HG03565 (cell line): ENCODE measurements around the gene LRRC25.

Experiments used
- ATAC-seq: cut with Tn5 transposase; IDR thresholded peaks from one replicate; pipeline ENCODE4 v1.9.1; 2021; ENCODE audit warnings: mild to moderate bottlenecking, moderate library complexity; ENCODE audit not compliant: unreplicated experiment

Gene LRRC25

DNA sequence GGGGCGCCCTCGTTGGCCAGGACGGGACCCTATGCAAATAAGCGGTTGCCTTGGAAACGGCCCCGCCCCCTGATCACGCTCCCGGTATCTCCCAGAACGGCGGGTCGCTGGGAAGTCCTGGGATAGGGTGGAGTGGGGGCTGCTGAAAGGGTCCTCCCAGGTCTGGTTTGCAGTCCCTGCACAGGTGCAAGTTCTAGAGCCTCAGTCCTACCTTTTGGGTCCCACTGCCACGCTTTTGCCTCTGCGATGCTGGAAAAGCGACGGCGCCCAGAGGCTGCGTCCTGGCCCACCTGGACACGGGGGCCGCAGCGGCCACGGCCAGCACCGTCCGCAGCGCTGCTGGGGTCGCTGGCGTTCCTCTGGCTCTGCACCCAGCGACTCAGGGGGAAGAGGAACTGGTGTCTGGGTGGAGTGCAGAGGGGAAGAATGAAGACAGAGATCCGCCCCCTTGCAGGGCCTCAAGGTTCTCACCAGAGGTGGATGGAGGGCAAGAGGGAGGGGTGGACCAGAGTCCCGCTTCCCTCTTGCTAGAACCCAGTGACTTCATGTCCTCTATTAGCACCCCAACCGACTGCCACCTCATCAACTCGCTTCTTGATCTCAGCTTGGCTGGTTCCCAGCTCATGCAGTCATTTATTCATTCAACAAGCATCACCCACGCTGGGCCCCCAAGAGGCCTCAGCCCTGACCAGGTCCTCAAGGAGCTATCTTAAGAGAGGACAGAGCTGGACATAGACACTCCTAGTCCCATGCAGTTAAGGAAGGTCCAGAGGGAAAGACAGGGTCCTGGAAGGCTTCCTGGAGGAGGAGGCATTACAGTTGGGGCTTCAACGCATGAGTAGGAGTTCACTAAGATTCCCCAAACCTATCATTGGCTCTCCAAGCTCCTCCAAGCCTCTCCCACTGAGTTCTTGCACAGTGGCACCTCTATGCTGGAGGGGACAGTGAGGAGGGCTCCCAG, at the start of gene LRRC25:
Gene LRRC25, minus strand, starts transcription at position 381 of the 961 bp plus-strand sequence. CDS start 659 bp downstream, outside the sequence.
- ATAC-seq: no peak

DNA sequence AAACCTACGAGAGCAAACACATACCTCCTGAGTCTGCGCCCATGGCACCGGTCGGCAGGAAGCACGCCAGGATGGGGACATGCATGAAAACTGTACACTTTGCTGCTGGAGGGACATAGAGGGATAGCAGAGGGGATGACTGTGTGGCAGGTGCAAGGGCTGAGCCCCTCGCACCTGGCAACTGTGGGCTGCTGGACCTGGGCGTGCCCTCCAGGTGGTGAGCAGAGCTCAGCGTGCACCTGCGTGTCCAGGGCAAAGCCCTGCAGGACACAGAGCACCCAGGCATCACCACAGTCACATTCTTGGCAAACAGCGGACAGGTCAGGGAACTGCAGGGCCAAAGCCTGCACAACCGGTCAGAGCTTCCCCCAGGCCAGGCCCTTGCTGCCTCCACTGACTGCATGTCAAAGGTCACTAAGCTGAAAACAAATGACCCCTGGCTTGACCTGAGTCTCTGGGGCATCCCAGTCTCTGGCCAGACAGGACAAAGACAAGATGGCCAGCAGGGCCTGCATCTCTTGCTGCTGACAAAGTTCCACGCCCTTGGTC, 49.5 kb upstream of the LRRC25 start:
- ATAC-seq: no peak

DNA sequence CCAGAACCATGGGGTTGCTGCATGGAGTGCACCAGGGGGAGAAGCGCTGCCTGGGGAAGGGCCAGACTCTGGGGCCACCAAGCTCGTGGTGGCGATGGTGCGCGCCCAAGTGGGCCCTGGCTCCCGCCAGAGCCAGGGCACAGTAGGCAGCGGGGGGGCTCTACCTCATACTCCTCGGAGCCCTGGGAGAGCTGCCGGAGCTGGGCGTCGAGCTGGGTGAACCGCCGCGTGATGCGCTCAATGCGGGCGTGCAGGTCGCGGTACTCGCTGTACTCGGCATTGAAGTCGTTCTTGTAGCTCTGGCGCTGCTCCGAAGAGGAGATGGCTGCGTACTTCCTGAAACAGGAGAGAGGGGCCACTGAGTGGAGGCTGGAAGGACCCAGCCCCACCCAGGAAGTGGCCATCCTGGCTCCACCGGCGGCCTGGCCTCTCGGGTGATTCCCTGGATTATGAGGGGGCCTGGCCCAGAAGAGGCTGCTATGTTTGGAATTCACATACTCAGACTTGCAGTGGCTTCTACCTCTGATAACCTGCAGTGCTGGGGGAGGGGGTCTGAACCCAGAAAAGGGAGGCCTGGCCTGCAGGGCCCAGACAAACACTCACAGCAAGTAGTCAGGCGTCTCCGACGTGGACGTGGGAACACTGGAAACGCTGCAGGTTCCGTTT, 48.9 kb upstream of the LRRC25 start:
- no peak for ATAC-seq

DNA sequence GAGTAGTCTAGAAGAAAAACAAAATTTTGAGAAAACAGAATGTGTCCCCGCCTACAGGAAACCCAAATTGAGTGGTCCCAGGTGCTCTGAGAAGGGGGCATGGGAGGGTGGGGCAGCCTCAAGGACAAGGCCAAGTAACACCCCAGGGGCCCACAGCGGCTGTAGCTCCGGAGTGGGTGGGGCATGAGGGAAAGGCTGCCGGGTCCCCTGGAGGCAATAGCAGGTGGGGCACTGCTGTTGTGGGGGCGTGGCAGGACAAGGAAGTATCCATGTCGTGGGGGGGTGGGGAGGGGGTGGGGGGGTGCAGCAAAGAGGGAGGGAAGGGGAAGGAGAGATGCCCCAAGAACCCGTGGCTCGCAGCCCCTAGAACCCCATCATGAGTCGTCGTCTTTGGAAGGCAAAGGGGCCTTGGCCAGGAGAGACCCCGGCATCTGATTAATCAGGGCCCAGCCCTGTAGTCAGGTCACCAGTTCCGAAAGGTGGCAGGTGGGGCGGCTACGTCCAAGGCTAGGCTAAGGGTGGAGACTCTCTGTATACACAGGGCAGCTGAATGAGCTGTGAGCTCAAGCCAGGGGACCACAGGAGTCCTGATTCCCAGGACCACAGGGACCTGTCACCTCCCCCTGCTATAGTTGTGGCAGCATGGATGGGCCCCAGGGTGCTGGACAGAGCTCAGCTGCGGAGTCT, 48.0 kb upstream of the LRRC25 start:
- ATAC-seq: no peak

DNA sequence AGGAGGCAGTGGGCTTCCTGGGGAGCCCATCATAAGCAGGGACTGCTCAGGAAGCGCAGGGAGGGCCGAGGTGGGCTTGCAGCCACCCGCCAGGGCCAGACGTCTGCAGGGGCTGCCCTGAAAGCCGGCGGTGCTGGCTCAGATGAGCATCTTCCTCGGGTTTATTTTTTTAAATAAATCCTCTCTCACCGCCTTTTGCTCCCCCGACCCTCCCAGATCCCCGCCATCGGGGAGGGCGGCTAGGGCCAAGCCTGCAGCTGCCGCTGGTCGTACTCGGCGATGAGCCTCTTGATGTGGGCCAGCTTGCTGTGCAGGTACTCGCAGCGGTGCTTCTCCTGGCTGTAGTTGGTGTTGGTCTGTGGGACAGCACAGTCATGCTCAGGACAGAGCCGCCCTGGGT, 47.1 kb upstream of the LRRC25 start:
- no peak for ATAC-seq

DNA sequence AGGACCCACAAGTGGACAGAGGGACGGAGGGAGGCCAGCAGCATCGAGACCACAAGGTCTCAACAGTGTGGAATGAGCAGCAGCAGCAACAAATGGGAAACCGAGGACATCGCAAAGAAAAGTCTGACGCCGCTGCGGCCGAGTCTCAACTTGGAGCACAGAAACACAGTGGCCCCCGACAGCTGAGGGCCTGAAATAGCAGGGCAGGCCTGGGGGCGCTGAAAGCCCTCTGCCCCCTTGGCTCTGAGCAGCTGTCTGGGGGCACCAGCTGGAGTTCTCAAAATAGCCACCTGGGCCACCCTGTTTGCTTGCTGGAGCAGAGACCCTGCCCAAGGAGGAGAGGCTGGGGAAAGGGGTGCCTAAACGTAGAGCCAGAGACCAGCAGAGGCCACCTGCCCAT, 46.4 kb upstream of the LRRC25 start:
- no peak for ATAC-seq

DNA sequence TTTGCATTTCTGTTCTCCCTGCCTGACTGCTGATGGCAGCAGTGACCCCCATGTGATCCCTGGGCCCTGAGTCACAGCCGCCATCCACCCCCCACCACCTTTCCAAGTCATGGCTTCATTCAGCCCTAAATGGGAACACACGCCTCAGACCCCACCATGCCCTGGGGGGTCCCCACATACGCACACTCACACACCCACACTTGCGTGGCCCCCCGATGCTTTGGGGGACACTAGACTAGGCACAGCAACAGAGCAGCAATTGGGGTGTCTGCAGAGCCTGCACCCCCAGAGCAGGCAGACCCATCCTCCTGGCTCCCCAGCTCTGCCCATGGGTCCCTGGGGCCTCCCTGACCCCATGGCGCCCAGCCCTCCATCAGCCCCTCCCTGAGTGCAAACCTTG, 46.0 kb upstream of the LRRC25 start:
- no peak for ATAC-seq

DNA sequence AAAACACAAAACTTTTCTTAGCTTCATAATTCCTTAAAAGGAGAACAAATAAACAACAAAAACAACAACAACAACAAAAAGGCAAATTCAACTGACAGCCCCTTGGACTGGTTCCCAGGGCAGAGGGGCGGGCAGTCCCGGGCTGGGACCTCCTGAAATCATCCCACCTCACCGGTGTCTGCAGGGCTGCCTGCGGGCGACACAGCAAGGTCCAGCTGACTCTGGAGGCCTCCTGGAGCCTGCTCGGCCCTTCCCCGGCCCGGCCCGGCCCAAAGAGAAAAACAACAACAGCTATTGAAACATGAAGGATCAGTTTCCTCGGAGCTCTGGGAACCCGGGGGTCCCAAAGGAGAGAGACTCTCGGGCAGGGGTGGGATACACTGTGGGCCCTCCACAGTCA, 45.5 kb upstream of the LRRC25 start:
- ATAC-seq: no peak

DNA sequence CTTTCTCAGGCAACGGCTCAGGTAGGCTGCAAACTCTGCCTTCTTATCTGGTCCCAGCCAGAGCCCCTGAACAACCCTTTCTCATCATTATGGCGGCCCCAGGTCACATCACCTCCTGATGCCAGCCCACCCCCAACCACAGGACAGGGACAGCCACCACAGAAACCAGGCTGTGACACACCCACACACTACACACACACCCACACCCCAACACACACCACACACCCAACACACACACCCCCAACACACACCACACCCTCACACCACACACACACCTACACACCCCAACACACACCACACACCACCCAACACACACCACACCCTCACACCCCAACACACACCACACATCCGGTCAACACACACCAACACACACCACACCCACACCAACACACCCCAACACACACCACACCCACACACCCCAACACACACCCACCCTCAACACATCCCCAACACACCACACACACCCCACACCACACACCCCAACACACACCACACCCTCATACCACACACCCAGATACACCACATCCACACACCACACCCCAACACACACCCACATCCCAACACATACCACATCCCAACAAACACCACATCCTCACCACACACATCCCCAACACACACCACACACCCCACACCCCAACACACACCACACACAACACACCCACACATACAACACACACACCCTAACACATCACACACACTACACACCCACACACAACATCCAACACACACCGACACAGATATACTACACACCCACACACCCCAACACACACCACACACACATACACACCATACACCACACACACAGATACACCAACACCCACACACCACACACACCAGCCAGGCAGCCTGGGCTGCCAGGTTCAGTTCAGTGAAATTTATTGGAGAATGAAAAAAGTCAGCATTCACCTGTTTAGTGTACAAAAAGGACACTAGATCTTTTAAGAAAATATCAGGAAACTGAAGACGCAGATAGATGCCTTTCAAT, 44.7 kb upstream of the LRRC25 start:
- no peak for ATAC-seq

DNA sequence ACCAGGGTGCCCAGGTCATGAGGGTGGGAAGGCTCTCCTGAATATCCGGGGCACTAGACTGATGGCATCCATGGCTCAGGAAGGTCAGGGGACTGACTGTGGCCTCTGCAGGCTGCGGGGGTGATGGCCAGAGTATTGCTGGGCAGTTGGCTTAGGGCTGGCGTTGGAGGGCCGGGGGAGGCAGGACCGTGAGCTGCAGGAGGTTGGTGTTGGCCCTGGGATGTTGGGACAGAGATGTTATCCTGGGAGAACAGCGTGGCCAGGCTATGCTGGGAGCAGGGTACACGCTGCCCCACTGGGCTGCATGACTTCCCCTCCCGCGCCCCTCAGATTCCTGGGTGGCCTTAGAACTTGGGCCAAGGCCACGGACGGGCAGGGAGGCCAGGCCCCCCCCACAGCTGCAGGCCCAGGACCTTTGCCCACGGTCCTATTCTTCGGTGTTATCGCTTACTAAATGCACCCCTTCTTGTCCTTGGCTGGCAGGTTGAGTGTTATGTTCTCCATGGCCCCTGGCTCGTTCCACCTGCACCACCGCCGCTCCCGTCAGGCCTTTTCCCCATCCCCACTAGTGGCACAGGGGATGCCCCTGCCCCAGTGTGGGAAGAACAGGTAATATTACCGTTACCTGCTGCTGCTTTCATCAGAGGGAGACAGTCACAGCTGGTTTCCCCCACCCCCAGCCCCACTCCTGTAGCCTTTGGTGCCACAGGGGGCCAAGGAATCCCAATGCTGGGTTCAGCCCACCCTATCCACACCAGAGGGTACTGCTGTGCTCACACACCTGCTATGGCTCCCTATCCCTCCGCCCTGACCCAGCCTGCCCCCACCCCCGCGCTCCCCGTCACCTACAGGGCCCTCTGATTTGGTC, 43.7 kb upstream of the LRRC25 start:
- ATAC-seq: no peak

DNA sequence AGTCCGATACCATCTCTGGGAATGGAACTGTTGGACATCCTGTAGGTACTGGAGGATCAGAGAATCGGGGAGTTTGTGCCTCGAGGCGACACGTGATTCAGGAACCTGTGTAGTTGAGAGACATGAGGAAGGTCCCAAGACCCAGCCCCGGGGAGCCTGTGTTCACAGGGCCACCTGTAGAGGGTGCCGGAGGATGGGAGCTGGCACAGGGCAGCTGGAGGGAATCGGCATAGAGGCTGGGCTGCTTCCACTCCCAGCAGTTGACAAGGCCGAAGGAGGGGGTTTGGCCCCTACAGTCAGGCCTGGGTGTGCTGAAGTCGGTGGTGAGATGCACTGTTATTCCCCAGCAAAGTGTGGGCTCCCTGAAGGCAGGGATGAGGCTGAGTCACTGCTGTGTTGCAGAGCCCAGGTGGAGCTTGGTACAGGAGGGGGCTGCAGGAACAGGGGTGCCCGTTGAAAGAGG, 43.0 kb upstream of the LRRC25 start:
- ATAC-seq: no peak

DNA sequence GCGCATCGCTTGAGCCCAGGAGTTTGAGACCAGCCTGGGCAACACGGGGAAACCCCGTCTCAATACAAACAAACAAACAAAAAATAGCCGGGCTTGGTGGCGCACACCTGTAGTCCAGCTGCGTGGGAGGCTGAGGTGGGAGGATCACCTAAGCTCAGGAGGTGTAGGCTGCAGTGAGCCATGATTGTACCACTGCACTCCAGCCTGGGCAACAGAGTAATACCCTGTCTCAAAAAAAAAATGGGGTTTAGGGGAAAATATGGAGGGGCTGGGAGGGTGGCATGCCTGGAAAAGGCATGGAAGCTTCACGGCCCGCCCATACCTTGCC, 42.5 kb upstream of the LRRC25 start:
- no peak for ATAC-seq

DNA sequence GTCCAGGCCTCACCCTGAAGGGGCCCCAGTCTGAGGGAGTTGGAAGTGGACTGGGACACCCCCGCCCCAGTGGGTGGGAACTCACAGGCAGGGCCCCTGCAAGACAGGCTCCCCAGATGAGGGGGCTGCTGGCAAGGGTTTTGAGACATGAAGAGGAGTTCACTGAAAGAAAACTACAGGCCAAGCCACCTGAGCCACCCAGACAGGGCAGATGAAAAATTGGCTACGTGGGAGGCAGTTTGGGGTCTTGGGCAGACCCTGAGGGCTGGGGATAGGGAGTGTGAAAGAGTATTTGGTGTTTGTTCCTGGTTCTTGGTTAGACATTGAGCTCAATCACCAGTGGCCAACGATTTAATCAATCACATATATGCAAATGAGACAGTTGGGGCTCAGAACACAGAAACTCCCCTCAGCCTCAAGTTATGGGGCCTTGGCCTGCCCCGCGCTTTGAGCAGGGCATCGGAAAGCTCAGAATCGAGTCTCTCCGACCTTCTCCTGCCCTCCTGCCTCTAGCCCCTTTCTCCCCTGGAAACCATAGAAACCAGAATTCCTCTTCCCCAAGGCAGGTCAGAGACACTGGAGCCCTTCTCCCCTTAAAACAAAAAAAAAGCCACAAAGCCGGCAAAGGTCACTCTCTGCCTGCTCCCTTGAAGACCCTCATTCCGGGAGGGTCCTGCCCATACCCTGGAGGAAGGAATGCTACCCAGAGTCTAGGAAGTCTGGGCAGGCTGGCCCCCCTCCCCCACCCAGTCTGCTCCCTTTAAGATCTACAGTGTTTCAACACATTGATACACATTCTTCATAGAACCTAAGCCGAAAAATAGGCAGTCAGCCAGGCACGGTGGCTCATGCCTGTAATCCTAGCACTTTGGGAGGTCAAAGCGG, 41.8 kb upstream of the LRRC25 start:
- no peak for ATAC-seq

DNA sequence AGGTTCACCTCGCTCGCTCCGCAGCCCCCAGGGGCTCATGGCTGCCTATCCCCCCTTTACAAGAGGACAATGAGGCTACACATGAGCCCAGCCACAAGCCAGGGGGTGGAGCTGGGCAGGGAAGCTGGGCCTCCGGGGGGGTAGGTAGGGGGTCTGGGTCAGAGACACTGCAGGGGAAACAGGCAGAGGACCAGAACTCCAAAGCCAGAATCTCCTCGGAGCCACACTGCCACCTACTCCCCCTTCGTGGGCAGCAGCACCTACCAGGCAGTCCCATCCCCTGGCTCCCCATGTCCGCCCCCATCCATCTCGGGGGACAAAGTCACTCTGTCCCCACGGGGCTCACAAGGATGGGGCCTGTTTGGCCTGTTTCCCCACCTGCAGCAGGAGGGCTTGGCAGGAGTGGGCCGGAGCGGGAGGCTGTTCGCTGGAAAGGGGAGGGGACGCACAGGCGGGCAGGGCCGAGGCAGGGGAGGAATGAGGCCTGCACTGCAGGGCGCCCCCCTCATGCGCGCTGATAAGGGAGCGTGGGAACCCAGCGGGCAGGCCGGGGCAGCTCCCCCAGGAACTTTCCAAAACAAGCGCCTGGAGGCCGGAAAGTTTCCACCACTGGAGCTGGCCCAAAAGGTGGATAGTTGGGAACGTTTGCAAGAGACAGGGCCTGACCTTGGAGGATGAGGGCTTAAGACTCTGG, 41.1 kb upstream of the LRRC25 start:
- no peak for ATAC-seq

DNA sequence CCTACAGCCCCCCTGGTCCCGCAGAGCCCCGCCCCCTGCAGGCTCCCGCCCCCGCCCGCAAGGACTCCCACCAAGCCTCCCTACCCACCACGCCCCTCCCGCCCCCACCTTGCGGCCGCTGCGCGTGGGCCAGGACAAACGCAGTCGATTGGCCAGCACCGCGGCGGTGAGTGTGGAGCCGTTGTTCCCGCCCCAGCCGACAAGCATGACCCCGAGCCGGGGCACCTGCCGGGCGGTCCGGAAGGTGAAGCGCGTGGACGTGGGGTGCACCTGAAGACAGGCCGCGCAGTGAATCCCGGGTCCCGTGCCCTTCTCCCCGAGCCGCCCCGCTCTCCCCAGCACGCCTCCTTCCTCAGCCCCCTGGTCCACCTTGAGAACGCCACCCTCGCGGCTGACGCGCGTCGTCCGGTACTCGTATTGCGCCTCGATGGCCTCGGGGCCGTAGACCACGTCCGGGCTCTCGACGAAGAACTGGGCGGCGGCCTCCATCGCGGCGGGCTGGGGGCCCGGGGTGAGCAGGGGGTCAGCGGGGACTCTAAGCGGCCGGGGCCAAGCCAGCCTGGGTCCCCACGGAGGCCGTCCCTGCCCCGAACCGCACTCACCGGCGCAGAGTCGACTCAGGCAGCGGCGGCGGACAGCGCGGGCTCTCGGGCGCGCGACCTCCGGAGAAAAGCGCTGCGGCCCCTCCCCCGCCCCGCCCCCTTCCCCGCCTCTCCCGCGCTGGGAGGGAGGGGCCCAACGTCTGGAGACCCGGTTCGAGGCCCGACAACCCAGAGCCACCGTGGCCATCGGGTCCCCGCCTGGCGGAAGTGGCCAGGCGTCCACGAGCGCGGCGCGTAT, 40.3 kb upstream of the LRRC25 start, which contains the start of gene ISYNA1:
Gene ISYNA1, minus strand, starts transcription at position 643 of the 840 bp plus-strand sequence. Its CDS starts 154 bp downstream, at position 489.
- no peak for ATAC-seq

DNA sequence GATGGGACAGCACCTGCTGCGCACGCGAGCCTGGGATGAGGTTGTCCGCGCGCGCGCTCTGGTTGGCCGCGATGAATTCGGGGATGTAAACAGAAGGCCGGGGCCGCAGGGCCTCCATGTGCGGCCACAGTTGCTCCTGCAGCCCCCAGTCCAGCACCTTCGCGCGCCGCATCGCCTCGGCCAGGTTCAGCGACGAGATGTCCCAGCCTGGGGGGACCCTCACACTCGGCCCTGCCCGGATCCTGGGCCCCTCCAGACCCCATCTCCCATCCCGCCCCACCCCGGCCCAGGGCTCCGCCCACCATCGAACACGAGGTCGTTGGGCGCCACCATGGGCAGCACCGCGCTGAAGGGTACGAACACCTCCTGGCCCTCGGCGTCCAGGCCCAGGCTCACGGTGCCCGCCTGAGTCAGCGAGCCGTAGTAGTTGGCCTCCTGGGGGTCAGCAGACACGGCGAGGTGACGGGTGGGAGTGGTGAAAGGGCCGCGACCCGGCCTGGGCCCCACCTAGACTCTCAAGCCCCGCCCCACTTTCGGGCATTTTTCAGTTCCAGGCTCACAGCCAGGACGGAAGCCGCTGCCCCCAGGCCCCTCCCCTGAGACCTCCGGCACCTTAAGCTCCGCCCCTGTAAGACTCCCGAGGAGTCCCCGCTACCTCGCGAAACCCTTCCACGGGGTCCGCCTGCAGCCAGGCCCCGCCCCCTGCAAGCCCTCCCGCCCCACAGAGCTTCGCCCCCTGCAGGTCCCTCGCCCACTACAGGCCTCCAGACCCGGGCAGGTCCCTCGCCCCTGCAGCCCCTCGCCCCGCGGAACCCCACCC, 39.5 kb upstream of the LRRC25 start:
- no peak for ATAC-seq
